GM21737 (cell line): ENCODE measurements around the gene SNAPIN.
"Not testable (repeated sequence)": the region's sequence is repeated elsewhere in the genome, so short reads cannot be mapped to it uniquely, and the experiment has no call there.

Experiments
- ATAC-seq: cut with Tn5 transposase; IDR thresholded peaks from one replicate; pipeline ENCODE4 v1.9.1; 2021; ENCODE audit warnings: mild to moderate bottlenecking, moderate library complexity; ENCODE audit not compliant: unreplicated experiment

Gene SNAPIN

DNA sequence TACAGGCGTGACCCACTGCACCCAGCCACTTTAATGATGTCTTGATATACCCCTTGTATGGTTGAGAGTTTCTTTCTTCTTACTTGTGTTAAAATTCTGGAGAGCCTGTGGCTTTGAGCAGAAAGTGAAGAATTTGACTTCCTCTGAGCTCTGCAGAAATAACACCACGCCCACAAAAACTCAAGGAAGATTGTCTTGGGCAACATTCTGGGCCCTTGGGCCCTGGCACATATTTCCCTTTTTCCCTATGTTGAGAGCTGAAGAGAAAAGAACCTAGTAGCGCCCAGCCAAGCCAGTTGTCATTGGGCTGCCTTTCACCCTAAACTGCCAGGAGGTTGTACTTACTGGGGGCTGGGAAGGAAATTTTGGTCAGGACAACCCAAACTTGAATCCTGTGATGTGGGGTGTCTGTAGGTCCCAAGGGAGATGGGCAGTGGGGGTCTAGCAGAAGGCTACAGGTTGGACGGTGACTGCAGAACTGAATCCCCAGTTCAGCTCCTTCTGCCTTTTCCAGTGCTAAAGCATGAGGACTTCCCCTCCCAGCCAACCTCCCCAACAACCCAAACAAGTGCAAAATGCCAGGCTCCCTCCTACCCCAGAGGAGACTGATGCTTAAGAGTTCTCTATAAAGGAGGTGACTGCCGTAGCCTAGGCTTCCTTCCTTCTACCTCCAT lies 11.7 kb upstream of the SNAPIN start:
- no peak for ATAC-seq

DNA sequence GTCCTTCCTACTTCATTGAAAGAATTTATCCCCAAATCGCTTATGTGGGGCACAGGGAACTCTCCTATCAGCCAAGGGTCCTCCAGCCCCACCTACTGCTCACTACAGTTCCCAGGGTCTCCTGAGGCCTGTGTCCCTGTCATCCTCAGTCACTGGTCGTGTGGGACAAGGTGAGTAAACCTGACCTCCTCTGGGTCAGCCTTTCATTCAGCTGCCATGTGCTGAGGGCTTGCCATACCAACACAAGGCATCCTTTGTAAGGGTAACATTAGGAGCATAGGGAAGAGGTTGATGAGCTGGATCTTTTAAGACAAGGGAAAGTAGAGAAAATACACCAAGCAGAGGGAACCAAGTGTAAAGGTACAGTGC lies 11.2 kb upstream of the SNAPIN start:
- no peak for ATAC-seq

DNA sequence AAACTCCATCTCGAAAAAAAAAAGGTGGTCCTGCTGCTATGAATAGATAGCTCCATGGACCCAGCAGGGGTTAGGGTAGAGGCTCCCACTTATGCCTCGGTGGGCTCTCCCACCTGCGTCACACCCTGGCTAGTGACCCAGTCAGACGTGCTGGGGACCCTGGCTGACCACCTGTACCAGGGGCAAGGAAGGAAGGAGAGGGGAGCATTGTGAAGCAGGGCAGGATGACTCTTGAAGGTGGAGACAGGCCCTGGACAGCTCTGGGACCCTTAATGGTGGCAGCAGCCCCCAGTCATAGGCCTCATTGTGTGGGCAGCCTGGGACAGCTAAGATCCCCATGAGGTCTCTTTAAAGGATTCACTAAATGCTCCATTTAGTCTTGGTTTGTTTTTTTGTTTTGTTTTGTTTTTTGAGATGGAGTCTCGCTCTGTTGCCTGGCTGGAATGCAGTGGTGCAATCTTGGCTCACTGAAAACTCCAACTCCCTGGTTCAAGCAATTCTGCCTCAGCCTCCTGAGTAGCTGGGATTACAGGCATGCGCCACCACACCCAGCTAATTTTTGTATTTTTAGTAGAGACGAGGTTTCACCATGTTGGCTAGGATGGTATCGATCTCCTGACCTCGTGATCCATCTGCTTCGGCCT lies 10.4 kb upstream of the SNAPIN start:
- ATAC-seq = no peak

DNA sequence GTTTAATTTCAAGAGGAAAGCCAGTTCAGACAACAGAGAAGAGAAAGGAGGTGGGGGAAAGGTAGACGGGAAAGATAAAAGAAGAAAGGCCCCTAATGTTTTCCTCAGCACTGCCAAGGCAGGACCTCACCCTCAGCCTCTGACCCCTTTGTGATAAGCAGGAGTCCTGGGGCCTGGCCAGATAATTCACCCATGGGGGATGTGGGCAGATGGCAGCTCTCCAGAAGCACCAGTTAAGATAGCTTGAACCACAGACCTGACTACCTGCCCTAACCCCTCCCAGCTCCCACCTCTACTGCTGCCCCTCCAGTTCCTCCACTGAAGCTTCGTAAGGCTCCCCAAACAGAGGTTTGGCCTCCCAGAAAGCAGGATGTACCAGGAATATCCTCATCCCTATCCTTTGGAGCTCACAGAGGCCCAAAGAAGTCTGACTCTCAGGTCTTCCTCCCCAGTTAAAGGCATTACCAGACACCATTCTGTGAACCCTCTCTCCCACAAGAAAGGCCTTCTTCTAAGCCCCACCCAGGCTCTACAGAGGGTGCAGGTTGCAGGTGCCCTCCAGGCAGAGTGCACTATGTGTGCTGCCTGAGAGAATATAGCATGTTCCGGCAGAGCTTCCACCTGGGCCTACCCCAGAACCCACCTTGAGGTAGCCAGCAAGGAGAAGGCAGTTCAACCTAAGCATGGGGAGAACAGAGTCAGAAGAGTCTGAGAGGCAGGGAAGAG lies 9.2 kb upstream of the SNAPIN start:
- no peak for ATAC-seq

- no peak for ATAC-seq
These were observed 8.7 kb upstream of the SNAPIN start for GRCh38 chr1:153649863-153650235.

GRCh38 chr1:153651771-153652170 lies 6.7 kb upstream of the SNAPIN start:
- no peak for ATAC-seq

DNA sequence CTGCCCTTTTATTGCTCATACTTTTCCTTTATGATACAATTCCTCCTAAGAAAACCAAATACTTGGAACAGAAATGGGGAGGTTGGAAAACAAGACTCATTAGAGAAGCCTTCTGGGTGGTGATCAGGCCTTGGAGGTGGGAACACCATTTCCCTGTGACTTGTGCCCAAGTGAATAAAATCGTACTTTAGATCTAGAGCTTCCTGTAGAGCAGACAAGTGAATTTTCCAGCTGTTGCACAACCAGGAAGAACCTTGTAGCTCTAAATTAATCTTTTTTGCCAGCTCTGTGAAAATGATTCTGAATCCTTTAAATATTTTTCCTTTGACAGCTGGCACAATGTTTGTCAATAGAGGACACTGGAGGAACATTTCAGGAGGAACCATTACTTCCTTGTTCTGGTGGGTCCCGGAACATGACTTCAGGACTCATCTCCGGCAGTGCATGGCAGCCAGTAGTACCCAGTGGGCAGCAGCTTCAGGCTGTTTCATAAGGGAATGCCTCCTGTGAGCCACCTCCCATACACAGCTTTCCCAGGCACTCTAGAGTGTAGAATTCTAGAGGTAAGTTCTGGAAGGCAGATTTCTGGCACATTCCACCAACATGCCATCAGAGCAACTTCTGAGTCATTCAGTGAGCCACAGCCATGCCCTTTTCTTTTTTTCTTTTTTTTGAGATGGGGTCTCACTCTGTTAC lies 5.5 kb upstream of the SNAPIN start:
- no peak for ATAC-seq

GRCh38 chr1:153655333-153655732 lies 3.2 kb upstream of the SNAPIN start:
- ATAC-seq = no peak

GRCh38 chr1:153659175-153659534 lies 652 bp downstream of the SNAPIN start:
- no peak for ATAC-seq

DNA sequence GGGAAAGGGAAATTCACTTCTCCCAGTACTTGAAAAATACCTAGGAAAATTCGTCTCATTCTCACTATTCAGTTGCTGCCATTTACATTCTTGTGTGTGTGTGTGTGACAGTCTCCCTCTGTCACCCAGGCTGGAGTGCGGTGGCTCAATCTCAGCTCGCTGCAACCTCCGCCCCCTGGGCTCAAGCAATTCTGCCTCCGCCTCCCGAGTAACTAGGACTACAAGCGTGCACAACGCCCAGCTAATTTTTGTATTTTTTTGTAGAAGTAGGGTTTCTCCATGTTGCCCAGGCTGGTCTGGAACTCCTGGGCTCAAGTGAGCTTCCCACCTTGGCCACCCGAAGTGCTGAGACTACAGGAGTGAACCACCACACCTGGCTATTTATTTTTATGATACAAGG lies 1.2 kb downstream of the SNAPIN start:
- no peak for ATAC-seq

GRCh38 chr1:153661111-153661708 lies 2.7 kb downstream of the SNAPIN start:
- ATAC-seq = no peak

GRCh38 chr1:153662269-153662668 lies 3.8 kb downstream of the SNAPIN start:
- ATAC-seq = no peak

DNA sequence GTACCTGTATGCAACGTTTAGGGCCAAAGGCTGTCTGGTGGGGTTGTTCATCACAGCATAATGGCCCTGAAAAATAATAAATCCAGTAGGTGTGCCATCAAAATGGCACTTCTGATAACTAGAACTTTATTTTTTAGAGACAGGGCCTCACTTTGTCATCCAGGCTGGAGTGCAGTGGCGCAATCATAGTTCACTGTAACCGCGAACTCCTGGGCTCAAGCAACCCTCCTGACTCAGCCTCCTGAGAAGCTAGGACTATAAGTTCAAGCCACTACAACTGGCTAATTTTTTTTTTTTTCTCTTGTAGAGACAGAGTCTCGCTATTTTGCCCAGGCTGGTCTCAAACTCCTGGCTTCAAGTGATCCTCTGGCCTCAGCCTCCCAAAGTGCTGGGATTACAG lies 4.7 kb downstream of the SNAPIN start:
- ATAC-seq = no peak

DNA sequence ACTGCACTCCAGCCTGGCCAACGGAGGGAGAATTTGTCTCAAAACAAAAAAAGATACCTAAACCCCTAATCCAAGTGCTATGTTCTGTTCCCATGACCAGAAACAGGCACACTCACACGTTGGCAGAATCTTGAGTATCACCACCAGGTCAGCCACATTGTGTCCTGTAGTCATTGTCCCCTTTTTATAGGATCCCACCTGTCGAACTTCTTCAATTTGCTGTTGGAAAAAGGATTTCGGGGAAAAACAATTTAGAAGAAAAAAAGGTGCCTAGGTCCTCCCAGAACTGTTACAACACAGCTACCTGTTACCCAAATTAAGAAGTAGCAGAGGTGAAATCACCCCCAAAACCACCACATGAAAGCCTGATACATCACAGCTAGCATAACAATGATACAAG lies 8.9 kb downstream of the SNAPIN start:
- no peak for ATAC-seq

DNA sequence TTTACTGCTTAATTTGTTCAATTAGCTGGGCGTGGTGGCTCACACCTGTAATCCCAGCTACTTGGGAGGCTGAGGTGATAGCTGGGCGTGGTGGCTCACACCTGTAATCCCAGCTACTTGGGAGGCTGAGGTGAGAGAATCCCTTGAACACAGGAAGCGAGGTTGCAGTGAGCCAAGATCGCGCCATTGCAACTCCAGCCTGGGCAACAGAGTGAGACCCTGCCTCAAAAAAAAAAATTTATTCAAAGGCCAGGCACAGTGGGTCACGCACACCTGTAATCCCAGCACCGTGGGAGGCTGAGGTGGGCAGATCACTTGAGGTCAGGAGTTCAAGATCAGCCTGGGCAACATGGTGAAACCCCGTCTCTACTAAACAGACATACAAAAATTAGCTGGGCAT lies 10.2 kb downstream of the SNAPIN start:
- ATAC-seq = not testable (repeated sequence)

DNA sequence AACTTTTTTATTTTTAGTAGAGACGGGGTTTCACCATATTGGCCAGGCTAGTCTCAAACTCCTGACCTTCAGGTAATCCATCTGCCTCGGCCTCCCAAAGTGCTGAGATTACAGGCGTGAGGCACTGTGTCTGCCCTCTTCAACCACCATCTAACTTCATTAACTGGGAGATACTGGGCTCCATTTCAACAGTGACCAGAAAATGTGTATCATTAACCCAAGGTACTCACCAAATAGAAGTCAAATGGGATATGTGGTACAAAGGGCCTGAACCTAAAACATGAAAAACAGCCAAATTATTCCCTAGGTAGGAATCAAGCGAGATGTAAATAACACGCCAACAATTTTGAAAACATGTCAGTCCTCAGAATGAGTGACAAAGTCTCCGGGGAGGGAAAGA lies 11.1 kb downstream of the SNAPIN start:
- no peak for ATAC-seq

- ATAC-seq = no peak
These were observed 11.9 kb downstream of the SNAPIN start for GRCh38 chr1:153670257-153670858.

- peak; percentile 88 for ATAC-seq
These were observed 12.5 kb downstream of the SNAPIN start, which contains the start of gene ILF2 for GRCh38 chr1:153670859-153671627. Gene ILF2 (minus strand): TSS chr1:153670993. CDS start chr1:153670922, 71 bp downstream.

- peak; percentile 6 for ATAC-seq
These were observed 13.3 kb downstream of the SNAPIN start for GRCh38 chr1:153671628-153672353.
